ENCODE results near the gene NOA1.

NOA1 gene

DNA sequence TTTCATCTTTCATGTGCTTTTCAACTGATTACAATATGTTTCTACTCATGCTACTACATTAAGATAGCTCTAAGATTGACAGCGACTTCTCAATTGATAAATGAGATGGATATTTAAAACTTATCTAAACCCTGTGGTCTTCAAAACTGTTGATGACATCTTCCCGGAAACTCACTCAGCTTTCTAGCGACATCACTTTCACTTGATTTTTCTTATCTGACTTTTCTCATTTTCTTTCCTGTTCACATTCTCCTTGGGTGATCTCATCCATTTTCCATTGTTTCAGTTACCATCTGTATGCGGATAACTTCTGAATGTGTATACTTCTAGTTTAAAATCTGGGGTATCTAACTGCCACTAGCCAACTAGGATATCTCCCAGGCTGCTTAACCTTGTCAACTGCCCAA, 4.4 kb upstream of the NOA1 start:
- Histone ChIP-seq H3K4me1 (ENCODE audit: control insufficient read depth in 1 of 2, insufficient read depth in 1 of 2, low read depth in 1 of 2, low read length in 1 of 2) (peaks cover 12 to 22% of the 10 kb centered on the region in 2 experiments), H3K36me3 (peaks cover 14% of the 10 kb centered on the region), H3K27me3 (no peaks in the 10 kb centered on the region), H3K4me3 (ENCODE audit: low read depth in 1 of 2, low read length in 1 of 2) (no peak overlapping the region), H3K27ac (no peak overlapping the region), H3K9me3 (no peaks in the 10 kb centered on the region)
- TF ChIP-seq, protein P1, sequence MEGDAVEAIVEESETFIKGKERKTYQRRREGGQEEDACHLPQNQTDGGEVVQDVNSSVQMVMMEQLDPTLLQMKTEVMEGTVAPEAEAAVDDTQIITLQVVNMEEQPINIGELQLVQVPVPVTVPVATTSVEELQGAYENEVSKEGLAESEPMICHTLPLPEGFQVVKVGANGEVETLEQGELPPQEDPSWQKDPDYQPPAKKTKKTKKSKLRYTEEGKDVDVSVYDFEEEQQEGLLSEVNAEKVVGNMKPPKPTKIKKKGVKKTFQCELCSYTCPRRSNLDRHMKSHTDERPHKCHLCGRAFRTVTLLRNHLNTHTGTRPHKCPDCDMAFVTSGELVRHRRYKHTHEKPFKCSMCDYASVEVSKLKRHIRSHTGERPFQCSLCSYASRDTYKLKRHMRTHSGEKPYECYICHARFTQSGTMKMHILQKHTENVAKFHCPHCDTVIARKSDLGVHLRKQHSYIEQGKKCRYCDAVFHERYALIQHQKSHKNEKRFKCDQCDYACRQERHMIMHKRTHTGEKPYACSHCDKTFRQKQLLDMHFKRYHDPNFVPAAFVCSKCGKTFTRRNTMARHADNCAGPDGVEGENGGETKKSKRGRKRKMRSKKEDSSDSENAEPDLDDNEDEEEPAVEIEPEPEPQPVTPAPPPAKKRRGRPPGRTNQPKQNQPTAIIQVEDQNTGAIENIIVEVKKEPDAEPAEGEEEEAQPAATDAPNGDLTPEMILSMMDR (IDR thresholded peaks at IDR 0.05): no peak

DNA sequence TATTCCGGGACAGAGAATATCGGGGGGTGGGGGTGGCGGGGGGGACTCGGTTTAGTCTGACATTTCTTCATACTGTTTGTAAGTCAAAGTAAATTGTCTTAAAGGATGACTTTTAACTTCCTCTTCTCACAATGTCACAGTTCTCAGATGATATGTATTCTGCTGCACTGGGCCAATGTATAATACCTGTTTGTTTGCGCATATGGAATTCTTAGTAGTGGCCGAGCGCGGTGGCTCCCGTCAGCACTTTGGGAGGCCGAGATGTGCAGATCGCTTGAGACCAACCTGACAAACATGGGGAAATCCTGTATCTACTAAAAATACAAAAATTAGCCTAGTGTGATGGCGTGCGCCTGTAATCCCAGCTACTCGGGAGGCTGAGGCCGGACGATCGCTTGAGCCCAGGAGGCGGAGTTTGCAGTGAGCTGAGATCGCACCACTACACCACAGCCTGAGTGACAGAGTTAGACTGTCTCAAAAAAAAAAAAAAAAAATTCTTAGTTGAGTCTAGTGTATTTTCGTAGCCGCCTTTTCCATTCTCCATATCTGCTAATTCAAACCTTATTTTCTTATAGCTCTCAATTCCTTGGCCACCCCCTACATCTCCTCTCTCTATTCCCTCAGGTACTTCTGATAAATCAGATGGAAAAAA, 2.1 kb upstream of the NOA1 start:
- H3K36me3 ChIP-seq: no peaks in the 10 kb centered on the region
- no peaks in the 10 kb centered on the region for H3K9me3 ChIP-seq
- H3K27me3 ChIP-seq: no peaks in the 10 kb centered on the region
- H3K27ac ChIP-seq: peak overlapping the region; percentile 91
- H3K4me3 ChIP-seq (ENCODE audit: low read depth in 1 of 2, low read length in 1 of 2): peak overlapping the region; percentile 92 to 99
- peaks cover 30 to 36% of the 10 kb centered on the region in 2 experiments for H3K4me1 ChIP-seq (ENCODE audit: control insufficient read depth in 1 of 2, insufficient read depth in 1 of 2, low read depth in 1 of 2, low read length in 1 of 2)
- TF ChIP-seq, protein P1 (IDR thresholded peaks at IDR 0.05): no peak

DNA sequence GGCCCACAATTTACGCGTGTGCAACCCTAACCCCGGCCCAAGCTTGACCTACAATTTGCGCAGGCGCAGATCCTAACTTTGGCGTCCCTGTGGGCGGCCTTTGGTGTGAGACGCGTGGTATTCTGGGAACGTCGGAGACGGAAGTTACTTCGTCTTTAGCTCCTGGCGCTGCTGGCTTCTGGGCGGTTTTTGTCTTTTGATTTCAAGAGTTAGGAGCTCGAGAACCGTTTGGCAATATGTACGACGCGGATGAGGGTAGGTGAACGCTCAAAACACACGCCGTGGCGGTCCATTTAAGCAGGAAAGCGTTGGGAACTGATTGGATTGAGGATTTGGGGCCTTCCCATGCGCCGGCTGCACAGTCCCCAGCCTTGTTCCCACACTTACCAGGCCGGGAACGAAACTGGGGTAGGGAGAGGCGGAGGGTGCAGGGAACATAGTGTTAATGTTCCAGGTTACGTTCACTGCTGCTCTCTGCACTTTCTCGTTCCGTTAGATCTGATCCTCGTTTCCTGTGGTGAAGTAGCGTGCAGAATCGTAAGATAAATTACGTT, 1.4 kb upstream of the NOA1 start, which contains the start of gene POLR2B:
Gene POLR2B, plus strand, starts transcription at position 147 of the 554 bp plus-strand sequence. Its CDS starts 90 bp downstream, at position 237.
- Histone ChIP-seq H3K9me3 (no peaks in the 10 kb centered on the region), H3K4me3 (ENCODE audit: low read depth in 1 of 2, low read length in 1 of 2) (peak within 1 kb of the TSS; percentile 92 to 99), H3K27me3 (no peaks in the 10 kb centered on the region), H3K36me3 (no peaks in the 10 kb centered on the region), H3K27ac (peak within 1 kb of the TSS; percentile 91), H3K4me1 (ENCODE audit: control insufficient read depth in 1 of 2, insufficient read depth in 1 of 2, low read depth in 1 of 2, low read length in 1 of 2) (peaks cover 30 to 36% of the 10 kb centered on the region in 2 experiments)
- TF ChIP-seq, protein P1 (IDR thresholded peaks at IDR 0.05): no peak

DNA sequence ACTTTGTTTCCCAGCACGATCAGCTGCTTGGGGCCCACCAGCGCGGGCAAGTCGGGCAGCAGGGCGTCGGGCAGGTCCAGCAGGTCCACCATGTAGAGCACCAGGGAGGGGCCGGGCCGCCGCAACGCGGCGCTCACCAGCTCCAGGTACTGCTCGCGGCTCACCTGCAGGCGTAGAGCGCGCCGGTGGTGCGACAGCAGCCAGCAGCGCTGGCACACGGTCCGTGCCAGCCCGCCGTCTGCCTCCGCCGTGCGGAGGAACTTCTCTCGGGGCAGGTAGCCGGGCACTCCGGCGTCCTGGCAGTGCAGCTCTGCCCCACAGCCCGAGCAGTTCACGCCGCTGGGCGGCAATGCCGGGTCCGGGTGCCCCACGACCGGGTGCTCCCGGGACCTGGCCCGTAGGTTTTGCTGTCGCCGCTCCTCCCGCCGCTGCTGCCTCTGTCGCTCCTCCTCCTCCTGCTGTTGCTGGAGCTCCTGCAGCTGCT, 527 bp downstream of the NOA1 start:
- Histone ChIP-seq H3K27ac (peak overlapping the region; percentile 91), H3K4me3 (ENCODE audit: low read depth in 1 of 2, low read length in 1 of 2) (peak overlapping the region; percentile 92 to 99), H3K36me3 (peaks cover 19% of the 10 kb centered on the region), H3K9me3 (no peaks in the 10 kb centered on the region), H3K4me1 (ENCODE audit: control insufficient read depth in 1 of 2, insufficient read depth in 1 of 2, low read depth in 1 of 2, low read length in 1 of 2) (peaks cover 30 to 36% of the 10 kb centered on the region in 2 experiments), H3K27me3 (no peaks in the 10 kb centered on the region)
- TF ChIP-seq, protein P1 (IDR thresholded peaks at IDR 0.05): no peak

DNA sequence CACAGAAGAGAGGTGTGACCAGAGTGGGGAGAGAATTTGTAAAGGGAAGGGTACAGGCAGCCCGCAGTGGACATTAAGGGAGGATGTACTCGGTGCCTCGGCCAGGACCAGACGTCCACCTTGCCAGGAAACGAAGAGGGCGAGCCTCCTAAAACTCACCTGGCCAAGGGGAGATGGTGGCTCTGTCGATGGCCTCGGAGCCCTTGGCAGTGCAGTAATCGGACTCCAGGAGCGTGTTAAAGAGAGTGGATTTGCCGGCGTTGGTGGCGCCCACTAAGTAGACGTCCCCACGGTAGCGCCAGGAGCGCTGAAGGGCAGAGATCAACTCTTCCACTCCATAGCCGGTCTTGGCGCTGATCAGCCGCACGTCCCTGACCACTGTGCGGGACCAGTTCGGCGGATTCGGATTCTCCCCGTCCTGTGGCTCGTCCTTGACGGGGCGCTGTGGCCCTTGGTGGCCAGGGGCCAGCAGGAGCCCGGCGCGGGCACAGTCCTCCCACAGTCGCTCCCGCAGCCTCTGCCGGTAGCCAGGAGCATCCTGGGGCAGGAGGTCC, 1.0 kb downstream of the NOA1 start:
- peak overlapping the region; percentile 91 for H3K27ac ChIP-seq
- H3K9me3 ChIP-seq: no peaks in the 10 kb centered on the region
- peaks cover 24% of the 10 kb centered on the region for H3K36me3 ChIP-seq
- H3K4me1 ChIP-seq (ENCODE audit: control insufficient read depth in 1 of 2, insufficient read depth in 1 of 2, low read depth in 1 of 2, low read length in 1 of 2): peaks cover 30 to 36% of the 10 kb centered on the region in 2 experiments
- peak overlapping the region; percentile 92 to 99 for H3K4me3 ChIP-seq (ENCODE audit: low read depth in 1 of 2, low read length in 1 of 2)
- TF ChIP-seq, protein P1 (IDR thresholded peaks at IDR 0.05): no peak
- H3K27me3 ChIP-seq: no peaks in the 10 kb centered on the region
